Brain microvascular endothelial cell (primary cell): ENCODE data around the gene EDNRB.
"Not testable (repeated sequence)": the region's sequence is repeated elsewhere in the genome, so short reads cannot be mapped to it uniquely, and the experiment has no call there.

ENCODE experiments used
- DNase-seq: peaks from one replicate; pipeline ENCODE4 v3.0.0-alpha.2; 2020
- H3K27ac ChIP-seq: fragments of 250-450 bp; sonication (Bioruptor Pico); 2 replicates; pipeline ENCODE4 v1.5.1; 2020; ENCODE audit warnings: mild to moderate bottlenecking, moderate library complexity
- H3K27me3 ChIP-seq: fragments of 250-450 bp; sonication (Bioruptor Pico); replicated peaks from 2 replicates; pipeline ENCODE4 v1.5.1; 2020; ENCODE audit warnings: mild to moderate bottlenecking
- H3K36me3 ChIP-seq: fragments of 250-450 bp; sonication (Bioruptor Pico); replicated peaks from 2 replicates; pipeline ENCODE4 v1.5.1; 2020; ENCODE audit warnings: mild to moderate bottlenecking
- H3K4me3 ChIP-seq: 2 replicates; pipeline ENCODE4 v1.5.1; 2011; ENCODE audit warnings: low read depth, mild to moderate bottlenecking, control low read depth, low read length, moderate library complexity
- CTCF ChIP-seq: IDR thresholded peaks from 2 replicates; pipeline ENCODE4 v1.5.1; 2011; ENCODE audit warnings: low read depth, mild to moderate bottlenecking, moderate library complexity, low read length, control low read depth, inconsistent platforms; ENCODE audit errors: missing control alignments
- in situ Hi-C: cut with HindIII; loops from 2 replicates; pipeline ENCODE4 v1.10.0; 2017; ENCODE audit warnings: low sequenced_read_pairs, low pct_ligation_motif_present

Gene EDNRB

GRCh38 chr13:77918391-77919245 lies at the start of gene EDNRB:
Gene EDNRB (minus strand): TSS chr13:77918831. CDS start chr13:77918573, 258 bp downstream.
- DNase-seq: peak; percentile 20
- peak; percentile 48 for TF ChIP-seq CTCF
- Histone ChIP-seq H3K4me3 (peak within 1 kb of the TSS; percentile 58), H3K36me3 (no peaks in the 10 kb centered on the region), H3K27ac (no peak within 1 kb of the TSS), H3K27me3 (no peaks in the 10 kb centered on the region)
- in situ Hi-C loops: no loop called here

- Histone ChIP-seq H3K27me3 (no peaks in the 10 kb centered on the region), H3K27ac (no peak overlapping the region), H3K36me3 (no peaks in the 10 kb centered on the region), H3K4me3 (no peak overlapping the region)
- in situ Hi-C loops: no loop called here
- TF ChIP-seq CTCF: no peak
- no peak for DNase-seq
These were observed 48.0 kb upstream of the EDNRB start for GRCh38 chr13:77966671-77967070.

- Histone ChIP-seq H3K4me3 (no peak overlapping the region), H3K27ac (no peak overlapping the region), H3K36me3 (no peaks in the 10 kb centered on the region), H3K27me3 (no peaks in the 10 kb centered on the region)
- DNase-seq: no peak
- TF ChIP-seq CTCF: no peak
- in situ Hi-C loops: no loop called here
These were observed 34.1 kb upstream of the EDNRB start for GRCh38 chr13:77952737-77953136.

GRCh38 chr13:77952276-77952675 lies 33.6 kb upstream of the EDNRB start:
- in situ Hi-C loops: no loop called here
- no peak for TF ChIP-seq CTCF
- no peak for DNase-seq

GRCh38 chr13:77946522-77946921 lies 27.9 kb upstream of the EDNRB start:
- Histone ChIP-seq H3K4me3 (no peak overlapping the region), H3K36me3 (no peaks in the 10 kb centered on the region), H3K27me3 (no peaks in the 10 kb centered on the region), H3K27ac (no peak overlapping the region)
- DNase-seq: no peak
- in situ Hi-C loops: no loop called here
- TF ChIP-seq CTCF: no peak

More at GRCh38 chr13:77952276-77952675, 33.6 kb upstream of the EDNRB start:
- no peaks in the 10 kb centered on the region for H3K27me3 ChIP-seq
- no peak overlapping the region for H3K27ac ChIP-seq
- H3K36me3 ChIP-seq: no peaks in the 10 kb centered on the region
- H3K4me3 ChIP-seq: no peak overlapping the region

GRCh38 chr13:77935063-77935462 lies 16.4 kb upstream of the EDNRB start:
- H3K36me3 ChIP-seq, DNase-seq, H3K4me3 ChIP-seq, H3K27me3 ChIP-seq, in situ Hi-C loops, H3K27ac ChIP-seq: not testable (repeated sequence)
